ENCODE results near the gene NOL6.

NOL6 gene

DNA sequence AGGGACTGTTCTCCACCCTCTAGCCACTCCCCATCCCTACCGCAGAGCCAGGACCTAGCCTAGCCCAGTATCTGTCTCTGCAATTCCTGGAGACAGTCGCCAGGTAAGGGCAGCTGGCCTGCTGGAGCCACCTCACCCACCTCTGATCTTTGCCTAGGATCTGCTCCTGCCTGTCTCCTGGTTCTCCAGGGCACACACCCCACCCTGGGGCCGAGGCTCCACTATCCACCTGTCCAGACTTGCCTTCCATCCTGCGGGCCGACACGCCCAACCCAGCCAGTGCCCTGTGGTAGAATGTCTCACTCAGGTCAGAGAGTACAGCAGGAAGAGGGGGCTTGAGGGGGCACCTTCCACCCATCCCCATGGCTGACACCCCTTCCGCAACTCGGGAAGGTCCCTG lies 55.6 kb downstream of the NOL6 start:
- TF ChIP-seq, protein P1, sequence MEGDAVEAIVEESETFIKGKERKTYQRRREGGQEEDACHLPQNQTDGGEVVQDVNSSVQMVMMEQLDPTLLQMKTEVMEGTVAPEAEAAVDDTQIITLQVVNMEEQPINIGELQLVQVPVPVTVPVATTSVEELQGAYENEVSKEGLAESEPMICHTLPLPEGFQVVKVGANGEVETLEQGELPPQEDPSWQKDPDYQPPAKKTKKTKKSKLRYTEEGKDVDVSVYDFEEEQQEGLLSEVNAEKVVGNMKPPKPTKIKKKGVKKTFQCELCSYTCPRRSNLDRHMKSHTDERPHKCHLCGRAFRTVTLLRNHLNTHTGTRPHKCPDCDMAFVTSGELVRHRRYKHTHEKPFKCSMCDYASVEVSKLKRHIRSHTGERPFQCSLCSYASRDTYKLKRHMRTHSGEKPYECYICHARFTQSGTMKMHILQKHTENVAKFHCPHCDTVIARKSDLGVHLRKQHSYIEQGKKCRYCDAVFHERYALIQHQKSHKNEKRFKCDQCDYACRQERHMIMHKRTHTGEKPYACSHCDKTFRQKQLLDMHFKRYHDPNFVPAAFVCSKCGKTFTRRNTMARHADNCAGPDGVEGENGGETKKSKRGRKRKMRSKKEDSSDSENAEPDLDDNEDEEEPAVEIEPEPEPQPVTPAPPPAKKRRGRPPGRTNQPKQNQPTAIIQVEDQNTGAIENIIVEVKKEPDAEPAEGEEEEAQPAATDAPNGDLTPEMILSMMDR (IDR thresholded peaks at IDR 0.05; ENCODE audit: borderline replicate concordance, control extremely low read depth, extremely low read depth, insufficient read depth, missing control alignments) = no peak
- no peak for DNase-seq (ENCODE audit: low spot score)
- in situ Hi-C loops (cut with MboI; ENCODE audit: low sequenced_read_pairs, unreplicated experiment) = no loop called here

DNA sequence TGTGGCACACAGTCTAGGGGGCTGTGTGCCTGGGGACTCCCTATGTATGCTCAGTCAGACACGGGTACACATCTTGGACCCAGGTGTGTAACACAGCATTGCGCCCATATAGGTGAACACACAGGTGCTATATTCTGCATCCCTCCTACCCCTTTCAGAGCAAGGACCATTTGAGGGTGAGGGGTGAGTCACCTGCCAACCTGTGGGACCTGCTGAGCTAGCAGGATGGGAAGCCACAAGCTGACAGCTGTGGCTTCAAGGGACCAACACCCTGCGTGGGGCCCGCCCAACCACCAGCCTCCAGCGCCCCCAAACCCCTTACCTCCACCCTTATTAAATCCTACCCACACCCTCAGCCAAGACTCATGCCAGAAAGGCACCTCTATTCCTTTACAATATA lies 56.7 kb downstream of the NOL6 start:
- in situ Hi-C loops (cut with MboI; ENCODE audit: low sequenced_read_pairs, unreplicated experiment) = no loop called here
- TF ChIP-seq, protein P1 (IDR thresholded peaks at IDR 0.05; ENCODE audit: borderline replicate concordance, control extremely low read depth, extremely low read depth, insufficient read depth, missing control alignments) = no peak
- DNase-seq (ENCODE audit: low spot score) = no peak

DNA sequence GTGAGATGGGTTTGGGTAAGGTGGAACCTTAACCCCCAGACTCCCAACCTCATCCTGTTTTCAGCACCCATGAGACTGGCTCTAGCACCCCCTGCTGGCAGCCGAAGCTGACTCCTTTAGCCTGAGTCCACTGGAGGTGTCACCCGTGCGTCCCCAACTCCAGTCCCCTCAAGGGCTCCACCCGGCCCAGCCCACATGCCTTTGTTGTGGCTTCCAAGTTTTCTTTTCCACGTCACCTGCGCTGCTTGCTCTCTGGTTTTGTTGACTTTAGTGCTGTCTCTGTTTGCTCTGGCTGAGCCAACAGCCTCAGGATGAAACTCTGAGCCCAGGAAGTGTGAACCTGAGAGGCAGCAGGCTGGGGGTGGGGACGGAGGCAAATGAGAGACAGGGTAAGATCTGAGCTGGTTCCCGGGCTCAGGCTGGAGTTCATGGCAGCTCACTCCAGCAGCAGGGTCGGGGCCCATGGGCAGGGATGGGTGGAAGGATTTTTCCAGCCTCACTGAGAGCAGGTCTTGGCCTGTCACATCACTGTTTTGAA lies 58.2 kb downstream of the NOL6 start:
- in situ Hi-C loops (cut with MboI; ENCODE audit: low sequenced_read_pairs, unreplicated experiment) = no loop called here
- TF ChIP-seq, protein P1 (IDR thresholded peaks at IDR 0.05; ENCODE audit: borderline replicate concordance, control extremely low read depth, extremely low read depth, insufficient read depth, missing control alignments) = peak; percentile 77
- DNase-seq (ENCODE audit: low spot score) = peak; percentile 85

DNA sequence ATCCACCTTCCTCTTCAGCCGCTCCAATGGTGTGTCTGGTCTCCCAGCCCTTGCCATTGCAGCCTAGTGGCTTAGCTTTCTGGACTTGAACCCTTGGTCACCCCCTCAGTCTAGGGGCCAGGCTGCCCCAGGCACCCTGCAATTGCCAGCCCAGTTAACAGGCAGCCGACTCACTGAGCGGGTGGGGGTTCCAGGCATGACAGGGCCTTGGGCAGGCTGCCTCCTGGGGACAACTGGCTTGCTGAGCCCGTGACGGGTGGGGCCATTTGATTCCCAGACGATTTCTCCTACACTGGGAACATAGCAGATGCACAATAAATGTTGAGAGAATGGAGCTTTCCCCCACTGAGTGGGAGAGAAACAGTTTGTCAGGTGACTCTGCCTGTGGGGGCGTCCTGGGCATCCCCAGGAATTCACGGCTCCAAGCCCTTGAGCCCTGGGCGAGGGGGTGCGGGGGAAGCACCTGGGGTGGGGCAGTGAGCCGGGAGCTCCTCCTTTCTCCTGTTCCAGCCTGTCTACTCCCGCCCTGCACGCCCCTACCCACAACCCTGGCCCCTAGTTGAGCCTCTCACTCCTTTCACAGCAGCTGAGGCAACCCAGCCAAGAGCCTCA lies 58.7 kb downstream of the NOL6 start:
- in situ Hi-C loops (cut with MboI; ENCODE audit: low sequenced_read_pairs, unreplicated experiment) = no loop called here
- DNase-seq (ENCODE audit: low spot score) = no peak
- TF ChIP-seq, protein P1 (IDR thresholded peaks at IDR 0.05; ENCODE audit: borderline replicate concordance, control extremely low read depth, extremely low read depth, insufficient read depth, missing control alignments) = no peak

DNA sequence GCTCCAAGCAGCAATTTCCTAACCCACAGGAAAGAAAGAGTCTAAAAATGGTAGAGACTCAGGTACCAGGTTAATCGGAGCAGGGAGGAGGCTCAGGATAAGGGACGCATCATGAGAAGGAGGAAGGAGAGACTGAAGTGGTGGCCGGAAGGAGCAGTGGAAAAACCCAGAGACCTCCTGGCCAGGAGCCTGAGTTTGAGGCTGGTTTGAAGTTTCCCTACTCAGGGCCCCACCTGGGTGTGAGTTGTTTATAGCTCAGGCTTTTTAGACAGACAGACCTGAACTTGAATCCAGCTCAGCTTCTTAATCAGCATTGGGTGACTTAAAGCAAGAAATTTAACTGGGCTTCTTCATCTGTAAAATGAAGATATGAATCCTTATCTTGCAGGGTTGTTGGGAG lies 59.5 kb downstream of the NOL6 start:
- TF ChIP-seq, protein P1 (IDR thresholded peaks at IDR 0.05; ENCODE audit: borderline replicate concordance, control extremely low read depth, extremely low read depth, insufficient read depth, missing control alignments) = no peak
- DNase-seq (ENCODE audit: low spot score) = peak; percentile 49
- in situ Hi-C loops (cut with MboI; ENCODE audit: low sequenced_read_pairs, unreplicated experiment) = no loop called here
